ENCODE results near the gene TPP1.

The TPP1 gene

GRCh38 chr11:6566704-6567370, 52.4 kb downstream of the TPP1 start:
- in situ Hi-C loops (cut with MboI; ENCODE audit: low sequenced_read_pairs), result no loop called here

GRCh38 chr11:6565988-6566703, 53.1 kb downstream of the TPP1 start:
- in situ Hi-C loops (cut with MboI; ENCODE audit: low sequenced_read_pairs), result no loop called here

- in situ Hi-C loops (cut with MboI; ENCODE audit: low sequenced_read_pairs), result no loop called here
Observed at GRCh38 chr11:6565325-6565724, 53.9 kb downstream of the TPP1 start.

GRCh38 chr11:6563667-6564066, 55.6 kb downstream of the TPP1 start:
- in situ Hi-C loops (cut with MboI; ENCODE audit: low sequenced_read_pairs), result no loop called here

- in situ Hi-C loops (cut with MboI; ENCODE audit: low sequenced_read_pairs), result no loop called here
Observed at GRCh38 chr11:6563121-6563619, 56.1 kb downstream of the TPP1 start.
